HG03354 (cell line): ENCODE results near the gene AHSP.
"Not testable (repeated sequence)": the region's sequence is repeated elsewhere in the genome, so short reads cannot be mapped to it uniquely, and the experiment has no call there.

ENCODE experiments used
- ATAC-seq: cut with Tn5 transposase; IDR thresholded peaks from one replicate; pipeline ENCODE4 v1.9.1; 2021; ENCODE audit warnings: mild to moderate bottlenecking; ENCODE audit not compliant: unreplicated experiment, poor library complexity, severe bottlenecking

The AHSP gene

GRCh38 chr16:31527734-31528274 lies at the start of gene AHSP:
AHSP (plus strand) TSS chr16:31527900; CDS start chr16:31528140, 240 bp downstream.
- ATAC-seq: no peak

- no peak for ATAC-seq
Measured at GRCh38 chr16:31478956-31479355, 48.7 kb upstream of the AHSP start.

DNA sequence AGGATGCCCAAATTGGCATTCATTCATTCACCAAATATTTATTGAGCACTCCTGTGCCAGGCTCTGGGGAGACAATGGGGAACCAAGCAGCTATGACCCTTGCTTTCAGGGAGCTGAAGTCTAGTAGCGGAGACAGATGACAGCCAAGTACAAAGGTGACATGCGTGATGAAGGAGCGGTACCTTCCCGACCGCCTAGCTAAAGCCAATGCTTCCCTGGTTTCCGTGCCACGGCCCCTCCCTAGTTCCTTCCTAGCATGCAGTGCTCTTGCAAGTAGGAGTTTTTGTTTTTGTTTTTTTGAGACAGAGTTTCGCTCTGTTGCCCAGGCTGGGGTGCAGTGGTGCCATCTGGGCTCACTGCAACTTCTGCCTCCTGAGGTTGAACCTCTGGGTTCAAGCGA lies 47.9 kb upstream of the AHSP start:
- no peak for ATAC-seq

GRCh38 chr16:31480851-31481536 lies 46.7 kb upstream of the AHSP start:
- no peak for ATAC-seq

DNA sequence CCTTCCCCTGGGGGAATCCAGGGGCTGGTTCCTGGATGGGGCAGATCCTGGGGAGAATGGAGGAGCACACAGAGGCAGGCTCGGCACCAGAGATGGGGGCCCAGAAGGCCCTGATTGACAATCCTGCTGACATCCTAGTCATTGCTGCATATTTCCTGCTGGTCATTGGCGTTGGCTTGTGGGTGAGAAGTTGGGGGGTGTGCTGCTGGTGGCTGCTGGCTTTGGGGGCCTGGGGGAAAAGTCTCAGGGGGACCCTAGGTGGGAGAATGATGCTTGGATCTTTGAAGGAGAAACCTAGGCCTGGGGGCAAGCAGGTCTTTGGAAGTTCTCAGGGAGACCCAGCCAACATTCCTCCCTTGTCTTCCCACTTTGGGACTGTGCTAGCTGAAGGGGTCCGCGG lies 44.6 kb upstream of the AHSP start, which contains the start of gene SLC5A2:
Gene SLC5A2, plus strand, starts transcription at position 43 of the 400 bp plus-strand sequence. Its CDS starts 14 bp downstream, at position 57.
- ATAC-seq: no peak

GRCh38 chr16:31484048-31484447 lies 43.7 kb upstream of the AHSP start:
- not testable (repeated sequence) for ATAC-seq

- no peak for ATAC-seq
Measured at GRCh38 chr16:31484491-31485171, 43.1 kb upstream of the AHSP start.

DNA sequence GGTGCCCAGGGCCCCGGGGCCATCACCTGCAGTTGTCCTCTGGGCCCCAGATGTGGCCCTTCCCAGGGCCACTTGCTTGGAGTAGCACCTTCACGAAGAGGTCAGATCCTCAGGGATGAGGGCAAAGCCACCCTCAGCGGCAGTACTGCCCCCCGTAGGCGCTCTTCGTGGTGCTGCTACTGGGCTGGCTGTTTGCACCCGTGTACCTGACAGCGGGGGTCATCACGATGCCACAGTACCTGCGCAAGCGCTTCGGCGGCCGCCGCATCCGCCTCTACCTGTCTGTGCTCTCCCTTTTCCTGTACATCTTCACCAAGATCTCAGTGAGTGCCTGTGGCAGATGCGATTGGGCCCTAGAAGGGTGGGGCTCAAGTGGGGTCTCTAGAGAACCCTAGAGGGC lies 42.1 kb upstream of the AHSP start:
- no peak for ATAC-seq

- ATAC-seq: no peak
Measured at GRCh38 chr16:31486045-31486444, 41.7 kb upstream of the AHSP start.

DNA sequence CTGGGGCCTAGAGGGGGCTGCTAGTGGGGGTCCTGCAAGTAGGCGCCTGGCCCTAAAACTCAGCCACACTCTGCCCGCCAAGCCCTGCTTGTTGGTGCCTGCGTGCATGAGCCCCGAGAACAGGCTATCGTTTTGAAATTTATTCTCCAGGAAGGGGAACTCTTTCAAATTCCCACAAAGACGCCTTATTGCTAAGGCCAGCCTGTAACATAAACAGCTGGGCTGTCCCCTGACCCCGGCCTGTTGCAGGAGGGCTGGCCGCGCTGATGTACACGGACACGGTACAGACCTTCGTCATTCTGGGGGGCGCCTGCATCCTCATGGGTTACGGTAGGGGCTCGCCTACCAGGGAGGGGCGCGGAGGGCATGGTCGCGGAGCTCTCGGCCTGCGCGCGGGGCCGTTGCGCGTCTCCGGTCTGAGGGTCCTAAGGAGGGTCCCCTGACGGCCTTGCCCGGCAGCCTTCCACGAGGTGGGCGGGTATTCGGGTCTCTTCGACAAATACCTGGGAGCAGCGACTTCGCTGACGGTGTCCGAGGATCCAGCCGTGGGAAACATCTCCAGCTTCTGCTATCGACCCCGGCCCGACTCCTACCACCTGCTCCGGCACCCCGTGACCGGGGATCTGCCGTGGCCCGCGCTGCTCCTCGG lies 40.5 kb upstream of the AHSP start:
- peak; percentile 13 for ATAC-seq

DNA sequence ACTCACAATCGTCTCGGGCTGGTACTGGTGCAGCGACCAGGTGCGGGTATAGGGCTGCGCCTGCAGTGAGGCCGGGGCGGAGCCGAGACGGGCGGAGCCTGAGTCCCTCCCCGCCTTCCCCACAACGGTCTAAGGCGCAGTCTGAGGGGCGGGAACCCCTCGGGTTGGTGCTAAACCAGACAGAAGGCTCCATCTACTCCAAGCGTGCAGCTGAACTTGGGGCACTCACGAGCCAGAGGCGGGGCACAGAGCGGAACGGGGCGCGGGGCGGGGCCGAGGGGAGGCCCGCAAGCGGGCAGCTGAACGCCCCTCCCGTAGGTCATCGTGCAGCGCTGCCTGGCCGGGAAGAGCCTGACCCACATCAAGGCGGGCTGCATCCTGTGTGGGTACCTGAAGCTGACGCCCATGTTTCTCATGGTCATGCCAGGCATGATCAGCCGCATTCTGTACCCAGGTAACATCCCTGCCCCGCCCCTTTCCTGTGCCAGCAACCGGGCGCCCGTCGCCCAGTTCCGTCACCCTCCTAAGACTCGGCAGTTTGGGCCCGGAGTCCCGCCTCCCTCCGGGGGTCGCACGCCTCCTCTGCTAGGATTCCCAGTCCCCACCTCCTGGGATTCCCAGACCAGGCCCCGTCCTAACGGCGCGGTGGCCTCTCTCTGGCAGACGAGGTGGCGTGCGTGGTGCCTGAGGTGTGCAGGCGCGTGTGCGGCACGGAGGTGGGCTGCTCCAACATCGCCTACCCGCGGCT lies 39.8 kb upstream of the AHSP start:
- peak; percentile 95 for ATAC-seq

DNA sequence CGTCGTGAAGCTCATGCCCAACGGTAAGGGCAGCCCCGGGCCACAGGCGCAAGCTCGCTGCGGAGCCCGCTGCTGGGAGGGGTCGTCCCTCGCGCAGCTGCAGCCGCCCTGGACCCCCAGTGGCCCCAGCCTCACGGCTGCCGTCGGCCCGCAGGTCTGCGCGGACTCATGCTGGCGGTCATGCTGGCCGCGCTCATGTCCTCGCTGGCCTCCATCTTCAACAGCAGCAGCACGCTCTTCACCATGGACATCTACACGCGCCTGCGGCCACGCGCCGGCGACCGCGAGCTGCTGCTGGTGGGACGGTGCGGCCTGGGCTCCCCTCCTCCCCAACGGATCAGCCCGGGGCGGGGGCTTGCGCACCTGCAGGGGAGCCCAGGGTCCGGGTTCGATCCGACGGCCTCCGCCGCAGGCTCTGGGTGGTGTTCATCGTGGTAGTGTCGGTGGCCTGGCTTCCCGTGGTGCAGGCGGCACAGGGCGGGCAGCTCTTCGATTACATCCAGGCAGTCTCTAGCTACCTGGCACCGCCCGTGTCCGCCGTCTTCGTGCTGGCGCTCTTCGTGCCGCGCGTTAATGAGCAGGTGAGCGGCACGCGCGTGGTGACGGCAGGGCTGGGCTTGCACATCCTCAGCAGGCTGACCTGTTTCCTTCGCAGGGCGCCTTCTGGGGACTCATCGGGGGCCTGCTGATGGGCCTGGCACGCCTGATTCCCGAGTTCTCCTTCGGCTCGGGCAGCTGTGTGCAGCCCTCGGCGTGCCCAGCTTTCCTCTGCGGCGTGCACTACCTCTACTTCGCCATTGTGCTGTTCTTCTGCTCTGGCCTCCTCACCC lies 39.0 kb upstream of the AHSP start:
- no peak for ATAC-seq

GRCh38 chr16:31489298-31489564 lies 38.5 kb upstream of the AHSP start:
- no peak for ATAC-seq

DNA sequence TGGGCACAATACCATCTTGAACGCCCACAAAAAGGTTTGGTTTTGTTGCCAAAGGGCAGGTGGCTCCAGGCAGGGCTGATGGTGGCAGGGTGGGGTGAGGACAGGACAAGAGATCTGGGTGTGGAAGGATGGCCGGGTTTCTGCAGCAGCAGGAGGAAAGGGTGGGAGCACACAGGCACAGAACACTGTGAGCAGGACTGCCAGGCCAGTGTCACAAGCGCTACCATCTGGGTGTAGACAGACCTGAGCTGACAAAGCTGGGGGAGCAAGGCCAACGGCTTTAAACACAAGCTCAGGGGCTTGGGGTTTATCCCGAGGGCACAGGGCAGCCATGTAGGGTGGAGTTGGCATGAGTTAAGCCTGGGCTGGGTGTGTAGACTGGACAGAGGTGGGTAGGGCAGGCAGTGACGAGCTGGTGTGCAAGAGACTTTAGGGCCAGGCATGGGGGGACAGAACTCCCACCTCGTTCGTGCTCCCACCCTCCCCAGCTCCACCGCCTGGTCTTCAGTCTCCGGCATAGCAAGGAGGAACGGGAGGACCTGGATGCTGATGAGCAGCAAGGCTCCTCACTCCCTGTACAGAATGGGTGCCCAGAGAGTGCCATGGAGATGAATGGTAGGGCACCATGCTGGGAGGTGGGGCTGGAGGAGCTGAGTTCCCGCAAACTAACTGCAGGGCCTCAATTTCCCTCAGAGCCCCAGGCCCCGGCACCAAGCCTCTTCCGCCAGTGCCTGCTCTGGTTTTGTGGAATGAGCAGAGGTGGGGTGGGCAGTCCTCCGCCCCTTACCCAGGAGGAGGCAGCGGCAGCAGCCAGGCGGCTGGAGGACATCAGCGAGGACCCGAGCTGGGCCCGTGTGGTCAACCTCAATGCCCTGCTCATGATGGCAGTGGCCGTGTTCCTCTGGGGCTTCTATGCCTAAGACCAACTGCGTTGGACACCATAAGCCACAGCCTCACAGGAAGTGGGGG lies 37.8 kb upstream of the AHSP start:
- no peak for ATAC-seq

GRCh38 chr16:31491778-31492418 lies 35.8 kb upstream of the AHSP start:
- ATAC-seq: no peak

DNA sequence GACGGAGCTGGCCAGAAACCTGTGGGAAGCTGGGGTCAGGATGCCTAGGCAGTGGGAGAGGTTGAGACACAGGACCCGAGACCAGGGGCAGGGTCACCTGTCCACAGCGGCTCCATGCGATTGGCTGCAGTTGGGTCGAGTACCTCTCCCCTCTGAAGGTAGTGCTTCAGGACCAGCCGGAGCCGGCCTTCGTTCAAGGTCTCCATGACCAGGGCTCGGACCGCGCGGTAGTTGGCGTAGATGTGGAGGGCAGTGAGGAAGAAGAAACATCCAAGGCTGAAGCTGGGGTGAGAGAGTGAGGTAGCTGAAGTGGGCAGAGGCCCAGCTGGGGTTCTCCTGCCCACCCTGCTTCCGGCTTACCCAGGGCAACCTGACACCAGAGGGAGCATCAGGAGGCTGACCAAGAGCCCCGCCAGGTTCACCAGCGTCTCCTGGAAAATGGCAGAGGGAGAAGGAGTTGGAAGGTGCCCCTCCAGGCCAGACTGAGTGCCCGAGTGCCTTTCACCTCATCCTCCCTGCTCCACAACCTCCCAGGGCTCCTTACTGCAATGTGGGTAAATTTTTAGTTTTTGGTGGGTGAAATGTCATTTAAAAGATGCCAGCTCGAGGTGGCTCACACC lies 34.1 kb upstream of the AHSP start:
- ATAC-seq: no peak

DNA sequence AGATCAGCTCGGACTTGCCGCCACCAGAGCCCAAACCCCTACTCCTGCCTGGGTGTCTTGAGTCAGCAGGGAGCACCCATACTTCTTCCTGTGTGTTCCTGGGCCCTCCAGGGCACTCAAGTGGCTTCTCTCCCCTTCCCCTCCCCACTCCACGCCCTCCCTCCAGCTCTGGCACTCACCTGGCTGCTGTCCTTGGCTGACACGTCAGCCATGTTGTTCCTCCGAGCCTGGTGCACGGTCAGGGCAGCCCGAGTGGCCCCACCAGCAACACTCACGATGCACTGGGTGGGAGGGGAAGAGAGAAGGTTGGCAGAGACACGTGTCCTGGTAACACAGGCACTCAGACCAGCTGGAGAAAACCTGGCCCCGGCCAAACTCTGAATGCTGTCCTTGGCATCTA lies 31.0 kb upstream of the AHSP start:
- ATAC-seq: no peak
